Fibroblast of pulmonary artery (primary cell): ENCODE results near the gene PRDM16.

Source experiments
- DNase-seq: peaks from one replicate; pipeline ENCODE4 v3.0.0-alpha.2; 2010; ENCODE audit warnings: low read depth
- H3K4me3 ChIP-seq: replicated peaks from 2 replicates; pipeline ENCODE4 v1.5.1; 2011; ENCODE audit warnings: low read depth, mild to moderate bottlenecking, control low read depth, low read length, moderate library complexity
- TF ChIP-seq, protein P1 (sequence below): IDR thresholded peaks from 2 replicates; pipeline ENCODE4 v1.5.1; 2011; ENCODE audit warnings: mild to moderate bottlenecking, control low read depth, low read length, inconsistent platforms; ENCODE audit errors: missing control alignments

Gene PRDM16

GRCh38 chr1:3155056-3155925 lies 86.3 kb downstream of the PRDM16 start:
- no peak overlapping the region for H3K4me3 ChIP-seq
- TF ChIP-seq, protein P1, sequence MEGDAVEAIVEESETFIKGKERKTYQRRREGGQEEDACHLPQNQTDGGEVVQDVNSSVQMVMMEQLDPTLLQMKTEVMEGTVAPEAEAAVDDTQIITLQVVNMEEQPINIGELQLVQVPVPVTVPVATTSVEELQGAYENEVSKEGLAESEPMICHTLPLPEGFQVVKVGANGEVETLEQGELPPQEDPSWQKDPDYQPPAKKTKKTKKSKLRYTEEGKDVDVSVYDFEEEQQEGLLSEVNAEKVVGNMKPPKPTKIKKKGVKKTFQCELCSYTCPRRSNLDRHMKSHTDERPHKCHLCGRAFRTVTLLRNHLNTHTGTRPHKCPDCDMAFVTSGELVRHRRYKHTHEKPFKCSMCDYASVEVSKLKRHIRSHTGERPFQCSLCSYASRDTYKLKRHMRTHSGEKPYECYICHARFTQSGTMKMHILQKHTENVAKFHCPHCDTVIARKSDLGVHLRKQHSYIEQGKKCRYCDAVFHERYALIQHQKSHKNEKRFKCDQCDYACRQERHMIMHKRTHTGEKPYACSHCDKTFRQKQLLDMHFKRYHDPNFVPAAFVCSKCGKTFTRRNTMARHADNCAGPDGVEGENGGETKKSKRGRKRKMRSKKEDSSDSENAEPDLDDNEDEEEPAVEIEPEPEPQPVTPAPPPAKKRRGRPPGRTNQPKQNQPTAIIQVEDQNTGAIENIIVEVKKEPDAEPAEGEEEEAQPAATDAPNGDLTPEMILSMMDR, result no peak
- DNase-seq, result no peak

GRCh38 chr1:3155926-3156220 lies 86.9 kb downstream of the PRDM16 start:
- DNase-seq, result no peak
- no peak overlapping the region for H3K4me3 ChIP-seq
- TF ChIP-seq, protein P1, result no peak

- no peak for DNase-seq
- H3K4me3 ChIP-seq, result no peak overlapping the region
- TF ChIP-seq, protein P1, result no peak
Observed at GRCh38 chr1:3156936-3157335, 87.9 kb downstream of the PRDM16 start.

- DNase-seq, result no peak
- TF ChIP-seq, protein P1, result no peak
- H3K4me3 ChIP-seq, result no peak overlapping the region
Observed at GRCh38 chr1:3158347-3158746, 89.3 kb downstream of the PRDM16 start.

- H3K4me3 ChIP-seq, result no peak overlapping the region
- TF ChIP-seq, protein P1, result no peak
- no peak for DNase-seq
Observed at GRCh38 chr1:3159121-3159520, 90.1 kb downstream of the PRDM16 start.

GRCh38 chr1:3159996-3160395 lies 91.0 kb downstream of the PRDM16 start:
- no peak overlapping the region for H3K4me3 ChIP-seq
- no peak for DNase-seq
- TF ChIP-seq, protein P1, result no peak

DNA sequence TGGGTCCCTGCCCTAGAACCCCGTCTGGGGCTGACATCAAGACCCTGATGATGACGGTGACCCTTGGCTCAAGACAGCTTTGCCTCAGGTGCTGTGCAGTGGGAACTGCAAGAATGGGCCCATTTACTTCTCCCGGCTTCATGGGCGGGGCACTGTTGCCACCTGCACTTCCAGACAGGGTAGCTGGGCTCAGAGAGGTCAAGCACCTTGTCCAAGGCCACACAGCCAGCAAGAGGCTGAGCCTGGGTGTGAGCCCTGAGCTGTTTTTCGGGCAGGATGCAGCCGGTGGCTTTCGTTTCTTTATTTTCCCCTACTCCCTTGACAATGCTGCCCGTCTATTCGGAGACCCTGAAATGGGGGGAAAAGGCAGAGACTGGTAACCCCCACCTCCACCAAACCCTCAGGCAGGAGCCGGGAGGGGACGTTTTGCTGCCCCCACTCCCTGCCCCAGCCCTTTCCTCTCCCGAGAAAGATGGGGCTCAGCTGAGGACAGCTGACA lies 91.7 kb downstream of the PRDM16 start:
- H3K4me3 ChIP-seq, result no peak overlapping the region
- TF ChIP-seq, protein P1, result no peak
- DNase-seq, result no peak
